H9 (cell line): ENCODE results near the gene WDR53. TPM values are rescaled to one million over a fixed set of nuclear protein-coding genes. Genes with fewer than 3 reads are reported as not detected.
"Not testable (repeated sequence)": the region's sequence is repeated elsewhere in the genome, so short reads cannot be mapped to it uniquely, and the experiment has no call there.

ENCODE experiments used
- DNase-seq: peaks from one replicate; pipeline ENCODE4 v3.0.0-alpha.2; 2017
- H2AFZ ChIP-seq: one replicate; pipeline ENCODE4 v1.6.1; 2013; ENCODE audit warnings: mild to moderate bottlenecking, low read length, control low read depth, moderate library complexity
- H2AK5ac ChIP-seq: 2 replicates; pipeline ENCODE4 v1.6.1; 2013; ENCODE audit warnings: low read length, control low read depth, mixed read lengths; ENCODE audit not compliant: insufficient read length
- H2BK120ac ChIP-seq: one replicate; pipeline ENCODE4 v1.6.1; 2013; ENCODE audit warnings: low read depth, mild to moderate bottlenecking, low read length, control low read depth, inconsistent platforms; ENCODE audit not compliant: poor library complexity, severe bottlenecking
- H2BK12ac ChIP-seq: 2 replicates; pipeline ENCODE4 v1.6.1; 2013; ENCODE audit warnings: low read length, control low read depth, mixed read lengths, low read depth; ENCODE audit not compliant: insufficient read length
- H2BK15ac ChIP-seq: 2 replicates; pipeline ENCODE4 v1.6.1; 2013; ENCODE audit warnings: low read depth, low read length, control low read depth
- H2BK20ac ChIP-seq: one replicate; pipeline ENCODE4 v1.6.1; 2013; ENCODE audit warnings: low read depth, mild to moderate bottlenecking, low read length, control low read depth, inconsistent platforms; ENCODE audit not compliant: poor library complexity, severe bottlenecking
- H2BK5ac ChIP-seq: 2 replicates; pipeline ENCODE4 v1.6.1; 2013; ENCODE audit warnings: low read length, control low read depth, mixed read lengths; ENCODE audit not compliant: insufficient read length
- H3K14ac ChIP-seq: 2 replicates; pipeline ENCODE4 v1.6.1; 2013; ENCODE audit warnings: low read length, control low read depth; ENCODE audit not compliant: insufficient read depth
- H3K18ac ChIP-seq: 2 replicates; pipeline ENCODE4 v1.6.1; 2013; ENCODE audit warnings: low read depth, mild to moderate bottlenecking, mixed read lengths, low read length, control low read depth; ENCODE audit not compliant: insufficient read length
- H3K23ac ChIP-seq: 2 replicates; pipeline ENCODE4 v1.6.1; 2013; ENCODE audit warnings: low read length, control low read depth, mixed read lengths, low read depth; ENCODE audit not compliant: insufficient read length
- H3K23me2 ChIP-seq: 2 replicates; pipeline ENCODE4 v1.6.1; 2013; ENCODE audit warnings: low read depth, mild to moderate bottlenecking, mixed read lengths, low read length, control low read depth; ENCODE audit not compliant: insufficient read length, poor library complexity, severe bottlenecking
- H3K27ac ChIP-seq: 2 replicates; pipeline ENCODE4 v1.5.1; 2013; ENCODE audit warnings: low read length, control low read depth, mixed read lengths, low read depth; ENCODE audit not compliant: insufficient read length
- H3K27me3 ChIP-seq: 2 replicates; pipeline ENCODE4 v1.6.1; 2013; ENCODE audit warnings: low read length, control low read depth, inconsistent platforms; ENCODE audit not compliant: insufficient read depth
- H3K4ac ChIP-seq: 2 replicates; pipeline ENCODE4 v1.6.1; 2013; ENCODE audit warnings: low read depth, mild to moderate bottlenecking, control low read depth, inconsistent platforms, low read length, moderate library complexity
- H3K4me1 ChIP-seq: 2 replicates; pipeline ENCODE4 v1.6.1; 2013; ENCODE audit warnings: low read length, control low read depth, inconsistent platforms; ENCODE audit not compliant: insufficient read depth
- H3K4me2 ChIP-seq: 2 replicates; pipeline ENCODE4 v1.6.1; 2013; ENCODE audit warnings: low read length, control low read depth, mixed read lengths; ENCODE audit not compliant: insufficient read length, insufficient read depth
- H3K56ac ChIP-seq: 2 replicates; pipeline ENCODE4 v1.6.1; 2013; ENCODE audit warnings: low read depth, mild to moderate bottlenecking, mixed read lengths, low read length, control low read depth; ENCODE audit not compliant: insufficient read length
- H3K79me1 ChIP-seq: 2 replicates; pipeline ENCODE4 v1.6.1; 2013; ENCODE audit warnings: low read depth, mild to moderate bottlenecking, moderate library complexity, low read length, control low read depth, inconsistent platforms; ENCODE audit not compliant: insufficient read depth, poor library complexity, severe bottlenecking
- H3K79me2 ChIP-seq: 2 replicates; pipeline ENCODE4 v1.6.1; 2013; ENCODE audit warnings: low read length, control low read depth, inconsistent platforms; ENCODE audit not compliant: insufficient read depth
- H3K9ac ChIP-seq: 2 replicates; pipeline ENCODE4 v1.6.1; 2013; ENCODE audit warnings: low read length, control low read depth, mixed read lengths; ENCODE audit not compliant: insufficient read length; ENCODE audit errors: extremely low read depth
- H3K9me3 ChIP-seq: one replicate; pipeline ENCODE4 v1.6.1; 2013; ENCODE audit warnings: low read depth, low read length, inconsistent platforms; ENCODE audit not compliant: control insufficient read depth
- H3T11ph ChIP-seq: one replicate; pipeline ENCODE4 v1.6.1; 2013; ENCODE audit warnings: mild to moderate bottlenecking, low read length, control low read depth, inconsistent platforms
- H4K20me1 ChIP-seq: one replicate; pipeline ENCODE4 v1.6.1; 2013; ENCODE audit not compliant: control insufficient read depth, insufficient read length, insufficient read depth
- H4K5ac ChIP-seq: 2 replicates; pipeline ENCODE4 v1.6.1; 2013; ENCODE audit warnings: low read depth, mild to moderate bottlenecking, mixed read lengths, low read length, control low read depth; ENCODE audit not compliant: insufficient read length
- H4K8ac ChIP-seq: replicated peaks from 2 replicates; pipeline ENCODE4 v1.6.1; 2013; ENCODE audit warnings: low read length, control low read depth, mixed read lengths, low read depth; ENCODE audit not compliant: insufficient read length
- H4K91ac ChIP-seq: 2 replicates; pipeline ENCODE4 v1.6.1; 2013; ENCODE audit warnings: low read depth, mild to moderate bottlenecking, moderate library complexity, mixed read lengths, low read length, control low read depth; ENCODE audit not compliant: insufficient read length
- H3K27ac Mint-ChIP-seq, 3 experiments: 2 replicates in 2 of 3; 3 replicates in 1 of 3; pipeline ENCODE4 v1.8.0; 2020 to 2021; ENCODE audit warnings: mixed read lengths in 3 of 3, mild to moderate bottlenecking in 1 of 3, moderate library complexity in 1 of 3
- H3K27me3 Mint-ChIP-seq: 2 replicates; pipeline ENCODE4 v1.8.0; 2021; ENCODE audit warnings: low read depth, mild to moderate bottlenecking, moderate library complexity, mixed read lengths
- H3K36me3 Mint-ChIP-seq, 3 experiments: 2 replicates in 2 of 3; 3 replicates in 1 of 3; pipeline ENCODE4 v1.8.0; 2020 to 2021; ENCODE audit warnings: low read depth in 3 of 3, mixed read lengths in 3 of 3; ENCODE audit not compliant: insufficient read depth in 1 of 3
- H3K4me1 Mint-ChIP-seq, 2 experiments: 2 replicates each; pipeline ENCODE4 v1.8.0; 2020; ENCODE audit warnings: mixed read lengths in 2 of 2
- H3K4me3 Mint-ChIP-seq, 2 experiments: 2 replicates in 1 of 2; 3 replicates in 1 of 2; pipeline ENCODE4 v1.8.0; 2020 to 2021; ENCODE audit warnings: mild to moderate bottlenecking in 2 of 2, mixed read lengths in 2 of 2, moderate library complexity in 1 of 2
- H3K9me3 Mint-ChIP-seq, 2 experiments: 2 replicates in 1 of 2; 3 replicates in 1 of 2; pipeline ENCODE4 v1.8.0; 2020; ENCODE audit warnings: mild to moderate bottlenecking in 2 of 2, mixed read lengths in 2 of 2, moderate library complexity in 1 of 2
- CTCF ChIP-seq: fragments of 200-600 bp; sonication (generic); conservative IDR thresholded peaks from 3 replicates; pipeline ENCODE4 v1.8.0; 2021; ENCODE audit warnings: antibody characterized with exemption, mild to moderate bottlenecking
- WGBS: extraction: QIAGEN DNeasy Blood & Tissue Kit; methylation state at CpG from one replicate; pipeline ENCODE4 v1.1.7; 2013; ENCODE audit warnings: missing lambda C conversion rate, low lambda C conversion rate, mixed read lengths; ENCODE audit not compliant: insufficient read length; ENCODE audit errors: extremely low coverage; 5-methylcytosine and 5-hydroxymethylcytosine counted together
- total RNA-seq: library from RNA; stranded (reverse); gene quantifications from 2 replicates; pipeline ENCODE4 v1.2.1, GENCODE V29; 2021

Gene WDR53
- total RNA-seq, 1 experiment from 2014 or later, result 21.2 TPM

DNA sequence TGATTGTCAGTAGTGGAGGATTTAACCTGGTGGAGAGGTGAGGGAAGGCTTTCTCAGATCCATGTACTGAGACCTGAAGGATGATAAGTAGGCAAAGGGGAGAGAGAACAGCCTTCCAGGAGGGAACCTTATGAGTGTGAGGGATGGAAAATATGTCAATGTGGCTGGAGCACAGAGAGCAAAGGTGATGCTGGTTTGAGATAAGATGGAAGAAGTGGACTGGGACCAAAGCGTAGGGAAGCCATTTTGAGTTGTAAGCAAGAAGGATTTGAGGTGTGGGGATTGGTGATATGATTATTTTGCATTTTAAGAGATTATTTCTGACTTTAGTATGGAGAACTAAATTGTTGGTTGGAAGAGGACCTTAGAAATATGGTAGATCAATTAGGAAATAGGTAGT is 4.0 kb upstream of the WDR53 start:
- Histone ChIP-seq H3K56ac (no peak overlapping the region), H3K9ac (no peak overlapping the region), H3K79me1 (peaks cover 24% of the 10 kb centered on the region), H4K20me1 (no peaks in the 10 kb centered on the region), H3K18ac (no peak overlapping the region), H3K27ac (no peak overlapping the region), H3K4me1 (no peaks in the 10 kb centered on the region; the same call in 1 of the 2 replicates), H3K4ac (no peak overlapping the region), H3T11ph (no peak overlapping the region), H3K4me2 (no peak overlapping the region), H2BK15ac (no peak overlapping the region), H4K5ac (no peak overlapping the region), H3K27me3 (no peaks in the 10 kb centered on the region), H4K91ac (no peak overlapping the region), H3K23me2 (peaks cover 11% of the 10 kb centered on the region), H2BK5ac (no peak overlapping the region), H2AFZ (no peak overlapping the region), H3K9me3 (no peaks in the 10 kb centered on the region), H4K8ac (no peak overlapping the region), H3K23ac (no peak overlapping the region), H2BK12ac (no peak overlapping the region), H2AK5ac (no peak overlapping the region), H3K79me2 (peaks cover 13% of the 10 kb centered on the region; the same call in 1 of the 2 replicates), H3K14ac (no peak overlapping the region), H2BK20ac (no peak overlapping the region), H2BK120ac (no peak overlapping the region)
- DNase-seq, result no peak
- no peak for TF ChIP-seq CTCF
- Mint-ChIP-seq H3K27ac (no peak overlapping the region), H3K36me3 (peaks cover 0 to 3% (median 0%) of the 10 kb centered on the region in 3 experiments; a peak in 3 of 7 replicates), H3K27me3 (no peaks in the 10 kb centered on the region), H3K4me1 (peaks cover 9 to 17% of the 10 kb centered on the region in 2 experiments), H3K9me3 (no peaks in the 10 kb centered on the region; a peak in 1 of 5 replicates), H3K4me3 (no peak overlapping the region)
- 67% methylated on average over 1 of the region's 1 CpG for WGBS

DNA sequence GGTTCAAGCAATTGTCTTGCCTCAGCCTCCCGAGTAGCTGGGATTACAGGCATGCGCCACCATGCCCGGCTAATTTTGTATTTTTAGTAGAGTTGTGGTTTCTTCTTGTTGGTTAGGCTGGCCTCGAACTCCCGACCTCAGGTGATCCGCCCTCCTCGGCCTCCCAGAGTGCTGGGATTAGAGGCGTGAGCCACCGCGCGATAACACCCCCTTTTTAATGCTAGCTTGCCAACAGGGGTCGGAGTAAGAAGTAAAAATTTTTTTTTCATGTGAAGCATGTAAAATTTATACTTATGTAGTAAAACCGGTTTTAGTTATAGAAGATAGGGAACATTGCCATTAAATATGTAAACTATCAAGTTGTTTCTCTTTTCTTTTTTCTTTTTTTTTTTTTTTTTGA is 2.0 kb upstream of the WDR53 start:
- Mint-ChIP-seq H3K27ac (peak overlapping the region in 1 of 3 experiments; percentile 65; a peak in 2 of 7 replicates), H3K4me3 (peak overlapping the region; percentile 92), H3K4me1 (peaks cover 12 to 20% of the 10 kb centered on the region in 2 experiments)
- H3K23ac ChIP-seq, H3K9me3 Mint-ChIP-seq, H3K27me3 ChIP-seq, H3K36me3 Mint-ChIP-seq, H2BK120ac ChIP-seq, H3K27me3 Mint-ChIP-seq, H3K18ac ChIP-seq, H3K9me3 ChIP-seq, H2AFZ ChIP-seq, H2BK5ac ChIP-seq, H4K5ac ChIP-seq, H3K14ac ChIP-seq, H3T11ph ChIP-seq, H2BK12ac ChIP-seq, H2BK20ac ChIP-seq, H3K27ac ChIP-seq, H3K4ac ChIP-seq, H2BK15ac ChIP-seq, DNase-seq, H2AK5ac ChIP-seq, H4K8ac ChIP-seq, H3K9ac ChIP-seq, H3K4me2 ChIP-seq, H3K4me1 ChIP-seq, H4K91ac ChIP-seq, H4K20me1 ChIP-seq, H3K56ac ChIP-seq: not testable (repeated sequence)
- H3K23me2 ChIP-seq, result peaks cover 11% of the 10 kb centered on the region
- peaks cover 21% of the 10 kb centered on the region for H3K79me1 ChIP-seq
- no CpG with 5 or more reads among the region's 13 CpGs for WGBS
- H3K79me2 ChIP-seq, result peaks cover 13% of the 10 kb centered on the region; the same call in 1 of the 2 replicates
